Panc1 (cell line): ENCODE measurements around the gene ESAM.

Experiments used
- CTCF ChIP-seq: fragments of 450-650 bp; IDR thresholded peaks from 2 replicates; pipeline ENCODE4 v1.5.1; 2017; ENCODE audit warnings: mild to moderate bottlenecking
- POLR2AphosphoS5 ChIP-seq: IDR thresholded peaks from 2 replicates; pipeline ENCODE4 v1.6.1; 2012; ENCODE audit warnings: mild to moderate bottlenecking, low read depth, low read length, moderate library complexity
- SIN3A ChIP-seq: IDR thresholded peaks from 2 replicates; pipeline ENCODE4 v1.6.1; 2012; ENCODE audit warnings: low read depth, mild to moderate bottlenecking, low read length, moderate library complexity, borderline replicate concordance; ENCODE audit not compliant: insufficient read depth

GRCh38 chr11:124753624-124754023 is 8.5 kb downstream of the ESAM start:
- TF ChIP-seq CTCF (no peak), POLR2AphosphoS5 (no peak), SIN3A (no peak)
